GM21737 (cell line): ENCODE measurements around the gene CARD6.
A peak's percentile ranks its signal among the peaks of the same experiment; 100 is the strongest.
"Not testable (repeated sequence)": the region's sequence is repeated elsewhere in the genome, so short reads cannot be mapped to it uniquely, and the experiment has no call there.

Experiments used
- ATAC-seq: cut with Tn5 transposase; IDR thresholded peaks from one replicate; pipeline ENCODE4 v1.9.1; 2021; ENCODE audit warnings: mild to moderate bottlenecking, moderate library complexity; ENCODE audit not compliant: unreplicated experiment

CARD6 gene, protein sequence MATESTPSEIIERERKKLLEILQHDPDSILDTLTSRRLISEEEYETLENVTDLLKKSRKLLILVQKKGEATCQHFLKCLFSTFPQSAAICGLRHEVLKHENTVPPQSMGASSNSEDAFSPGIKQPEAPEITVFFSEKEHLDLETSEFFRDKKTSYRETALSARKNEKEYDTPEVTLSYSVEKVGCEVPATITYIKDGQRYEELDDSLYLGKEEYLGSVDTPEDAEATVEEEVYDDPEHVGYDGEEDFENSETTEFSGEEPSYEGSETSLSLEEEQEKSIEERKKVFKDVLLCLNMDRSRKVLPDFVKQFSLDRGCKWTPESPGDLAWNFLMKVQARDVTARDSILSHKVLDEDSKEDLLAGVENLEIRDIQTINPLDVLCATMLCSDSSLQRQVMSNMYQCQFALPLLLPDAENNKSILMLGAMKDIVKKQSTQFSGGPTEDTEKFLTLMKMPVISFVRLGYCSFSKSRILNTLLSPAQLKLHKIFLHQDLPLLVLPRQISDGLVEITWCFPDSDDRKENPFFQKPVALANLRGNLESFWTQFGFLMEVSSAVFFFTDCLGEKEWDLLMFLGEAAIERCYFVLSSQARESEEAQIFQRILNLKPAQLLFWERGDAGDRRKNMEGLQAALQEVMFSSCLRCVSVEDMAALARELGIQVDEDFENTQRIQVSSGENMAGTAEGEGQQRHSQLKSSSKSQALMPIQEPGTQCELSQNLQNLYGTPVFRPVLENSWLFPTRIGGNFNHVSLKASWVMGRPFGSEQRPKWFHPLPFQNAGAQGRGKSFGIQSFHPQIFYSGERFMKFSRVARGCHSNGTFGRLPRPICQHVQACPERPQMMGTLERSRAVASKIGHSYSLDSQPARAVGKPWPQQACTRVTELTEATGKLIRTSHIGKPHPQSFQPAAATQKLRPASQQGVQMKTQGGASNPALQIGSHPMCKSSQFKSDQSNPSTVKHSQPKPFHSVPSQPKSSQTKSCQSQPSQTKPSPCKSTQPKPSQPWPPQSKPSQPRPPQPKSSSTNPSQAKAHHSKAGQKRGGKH

DNA sequence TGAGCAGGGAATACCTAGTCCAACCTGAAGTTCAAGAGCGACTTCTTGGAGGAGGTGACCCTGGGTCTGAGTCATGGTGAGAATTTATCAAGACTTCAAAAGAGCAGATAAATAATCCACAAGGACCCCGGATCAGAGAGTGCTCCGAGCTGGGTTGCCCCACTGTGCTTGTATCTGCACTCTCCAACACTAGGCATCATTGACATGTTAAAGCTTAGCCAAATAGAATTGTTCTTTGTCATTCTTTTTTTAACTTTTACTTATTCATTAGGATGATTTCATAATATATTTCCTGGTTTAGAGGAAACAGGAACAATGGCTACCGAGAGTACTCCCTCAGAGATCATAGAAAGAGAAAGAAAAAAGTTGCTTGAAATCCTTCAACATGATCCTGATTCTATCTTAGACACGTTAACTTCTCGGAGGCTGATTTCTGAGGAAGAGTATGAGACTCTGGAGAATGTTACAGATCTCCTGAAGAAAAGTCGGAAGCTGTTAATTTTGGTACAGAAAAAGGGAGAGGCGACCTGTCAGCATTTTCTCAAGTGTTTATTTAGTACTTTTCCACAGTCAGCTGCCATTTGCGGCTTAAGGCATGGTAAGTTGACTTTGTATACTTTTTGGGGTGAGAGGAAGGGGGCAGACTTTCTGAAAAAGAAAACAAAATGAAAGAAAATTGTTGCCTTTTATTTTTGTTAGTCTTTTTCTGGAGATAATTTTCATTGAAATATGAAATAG is at the start of gene CARD6:
TSS of gene CARD6 (plus strand) at position 300 of the 738 bp plus-strand sequence. CDS start at position 316, 16 bp downstream.
- no peak for ATAC-seq

DNA sequence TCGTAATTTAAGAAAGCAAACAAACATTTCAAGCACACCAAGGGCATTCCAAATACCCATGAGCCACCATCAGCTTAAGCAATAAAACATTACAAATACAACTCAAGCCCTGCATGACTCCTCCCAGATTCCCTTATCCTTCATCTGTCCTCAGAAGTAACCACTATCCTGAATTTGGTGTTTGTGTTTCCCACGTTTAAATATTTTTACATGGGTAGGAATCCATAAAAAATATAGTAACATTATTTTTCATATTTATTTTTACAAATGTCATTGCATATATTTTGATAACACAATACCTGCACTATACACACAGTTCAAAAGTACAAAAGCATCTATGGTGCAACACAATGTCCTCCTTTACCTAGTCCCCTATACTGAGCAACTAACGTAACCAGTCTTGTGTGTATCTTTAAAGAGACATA is 49.4 kb upstream of the CARD6 start:
- no peak for ATAC-seq

DNA sequence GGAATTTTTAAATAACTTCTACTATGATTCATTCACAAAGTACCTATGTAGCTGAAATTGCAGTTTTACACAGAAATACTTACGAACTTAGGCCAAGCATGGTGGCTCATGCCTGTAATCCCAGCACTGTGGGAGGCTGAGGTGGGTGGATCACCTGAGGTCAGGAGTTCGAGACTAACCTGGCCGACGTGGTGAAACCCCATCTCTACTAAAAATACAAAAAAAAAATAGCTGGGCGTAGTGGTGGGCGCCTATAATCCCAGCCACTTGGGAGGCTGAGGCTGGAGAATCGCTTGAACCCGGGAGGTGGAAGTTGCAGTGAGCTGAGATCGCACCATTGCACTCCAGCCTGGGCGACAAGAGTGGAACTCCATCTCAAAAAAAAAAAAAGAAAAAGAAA is 48.5 kb upstream of the CARD6 start:
- ATAC-seq, result not testable (repeated sequence)

DNA sequence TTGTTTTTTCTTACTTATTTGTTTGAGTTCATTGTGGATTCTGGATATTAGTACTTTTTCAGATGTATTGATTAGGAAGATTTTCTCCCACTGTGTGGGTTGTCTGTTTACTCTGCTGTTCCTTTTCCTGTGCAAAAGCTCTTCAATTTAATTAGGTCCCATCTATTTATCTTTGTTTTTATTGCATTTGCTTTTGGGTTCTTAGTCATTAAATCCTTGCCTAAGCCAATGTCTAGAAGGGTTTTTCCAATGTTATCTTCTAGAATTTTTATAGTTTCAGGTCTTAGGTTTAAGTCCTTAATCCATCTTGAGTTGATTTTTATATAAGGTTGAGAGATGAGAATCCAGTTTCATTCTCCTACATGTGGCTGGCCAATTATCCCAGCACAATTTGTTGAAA is 46.8 kb upstream of the CARD6 start:
- ATAC-seq, result not testable (repeated sequence)

DNA sequence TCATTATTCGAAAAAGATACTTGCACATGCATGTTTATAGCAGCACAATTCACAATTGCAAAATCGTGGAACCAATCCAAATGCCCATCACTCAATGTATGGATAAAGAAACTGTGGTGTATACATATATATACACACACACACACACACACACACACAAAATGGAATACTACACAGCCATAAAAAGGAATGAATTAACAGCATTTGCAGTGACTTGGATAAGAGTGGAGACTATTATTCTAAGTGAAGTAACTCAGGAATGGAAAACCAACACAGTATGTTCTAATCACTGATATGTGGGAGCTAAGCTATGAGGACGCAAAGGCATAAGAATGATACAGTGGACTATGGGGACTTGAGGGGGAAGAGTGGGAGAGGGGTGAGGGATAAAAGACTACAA is 46.3 kb upstream of the CARD6 start:
- not testable (repeated sequence) for ATAC-seq

DNA sequence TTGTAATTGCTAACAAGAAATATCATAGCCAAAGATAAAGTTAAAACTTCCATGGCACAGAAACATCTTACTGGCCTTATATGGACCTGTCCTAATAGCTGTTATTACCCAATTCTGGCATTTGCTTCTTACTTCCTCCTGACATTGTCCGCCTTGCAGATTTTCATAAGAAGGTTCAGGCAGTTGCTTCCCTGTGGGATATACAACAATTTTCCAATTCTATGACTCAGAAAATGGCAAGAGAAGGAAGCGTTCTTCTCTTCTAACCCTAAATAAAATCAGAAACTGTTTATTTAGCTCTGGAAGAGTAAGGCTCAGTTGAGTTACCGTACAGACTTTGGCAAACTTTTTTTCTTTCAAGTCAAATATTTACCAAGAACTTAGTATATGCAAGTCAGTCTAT is 44.7 kb upstream of the CARD6 start:
- no peak for ATAC-seq

DNA sequence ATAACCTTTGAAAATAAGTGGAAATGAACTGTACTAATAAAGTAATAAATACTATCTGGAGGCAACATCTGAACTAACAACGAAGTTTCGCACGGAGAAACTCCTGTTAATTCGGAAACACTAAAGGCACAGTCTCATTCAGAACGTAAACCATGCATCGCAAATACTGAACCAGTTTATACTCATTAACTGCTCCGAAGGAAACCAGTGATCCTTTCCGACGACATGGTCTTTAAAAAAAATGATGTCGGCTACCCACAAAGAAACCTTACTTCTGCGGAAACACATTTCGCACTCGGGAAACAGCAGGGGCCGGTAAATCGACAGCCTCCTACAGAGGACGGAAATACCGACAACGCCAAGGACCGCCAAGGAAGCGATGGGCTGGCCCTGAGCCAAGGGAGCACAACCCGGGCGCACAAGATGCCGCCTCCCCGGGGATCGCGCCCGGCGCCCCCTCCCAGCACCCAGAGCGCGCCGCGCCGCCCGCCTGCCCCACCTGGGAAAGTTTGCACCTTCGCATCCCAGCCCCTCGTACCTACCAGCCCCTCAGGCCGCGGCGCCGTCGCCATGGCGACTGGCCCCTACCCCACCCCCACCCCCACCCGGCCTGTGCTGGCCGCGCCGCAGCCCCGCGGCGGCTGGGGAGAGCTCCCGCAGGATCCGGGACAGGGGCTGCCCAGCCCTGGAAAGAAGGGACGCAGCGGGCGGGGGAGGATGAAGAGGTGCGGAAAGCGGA is 43.7 kb upstream of the CARD6 start:
- ATAC-seq, result peak; percentile 43

DNA sequence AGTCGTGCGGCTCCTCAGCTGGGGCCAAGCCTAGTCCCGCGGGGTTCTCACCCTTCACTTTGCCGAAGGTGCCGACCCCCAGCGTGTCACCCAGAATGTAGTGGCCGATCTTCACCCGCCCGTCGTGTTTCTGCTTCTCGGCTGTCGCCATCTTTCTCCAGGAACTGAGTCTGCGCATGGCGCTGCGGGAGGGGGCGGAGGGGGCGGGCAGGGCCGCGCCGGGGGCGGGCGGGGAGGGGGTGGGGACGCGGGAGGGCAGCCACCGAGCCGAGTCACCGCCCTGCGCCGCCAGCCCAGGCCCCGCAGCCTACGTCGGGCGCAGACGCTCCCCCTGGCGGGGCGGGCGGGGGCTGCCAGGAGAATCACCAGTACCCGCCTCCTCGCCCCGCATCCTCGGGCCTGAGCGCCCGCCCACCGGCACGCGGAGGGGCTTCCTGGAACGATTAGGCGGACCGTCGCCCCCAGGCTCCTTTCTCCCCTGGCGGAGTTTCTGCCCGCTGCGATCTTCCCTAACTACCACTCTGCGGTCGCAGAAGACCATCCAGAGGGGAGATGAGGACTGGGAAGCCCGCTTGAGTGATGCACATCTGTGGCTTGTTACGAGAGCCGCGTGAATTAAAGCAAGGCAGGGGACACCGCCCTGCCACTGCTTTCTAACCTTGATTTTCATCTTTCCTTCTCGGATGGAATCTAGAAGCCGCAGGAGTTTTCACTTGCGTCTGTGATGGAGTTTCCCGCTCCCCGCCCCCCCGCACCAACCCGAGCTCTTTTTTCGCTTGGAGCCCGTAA is 43.0 kb upstream of the CARD6 start, which contains the start of gene PRKAA1:
TSS of gene PRKAA1 (minus strand) at position 363 of the 789 bp plus-strand sequence. CDS start at position 178, 185 bp downstream.
- peak; percentile 98 for ATAC-seq

DNA sequence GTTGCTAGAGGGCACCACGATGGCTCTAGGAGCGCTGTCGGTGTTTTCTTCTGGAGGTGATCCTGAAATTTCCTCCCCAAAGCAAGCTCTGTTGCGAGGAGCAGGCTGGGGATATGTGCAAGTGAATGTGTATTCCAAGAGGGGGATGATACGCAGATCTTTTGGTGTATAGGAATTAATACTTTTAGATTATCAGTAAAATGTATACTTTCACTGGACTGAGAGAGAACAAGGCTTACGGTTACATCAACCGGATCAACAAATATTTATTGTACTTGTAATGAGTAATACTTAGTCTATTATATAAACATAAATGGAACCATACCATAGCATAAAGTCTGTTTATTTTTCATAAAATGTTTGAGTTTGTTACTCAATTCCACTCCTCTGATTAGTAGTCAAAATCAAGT is 42.4 kb upstream of the CARD6 start:
- no peak for ATAC-seq

DNA sequence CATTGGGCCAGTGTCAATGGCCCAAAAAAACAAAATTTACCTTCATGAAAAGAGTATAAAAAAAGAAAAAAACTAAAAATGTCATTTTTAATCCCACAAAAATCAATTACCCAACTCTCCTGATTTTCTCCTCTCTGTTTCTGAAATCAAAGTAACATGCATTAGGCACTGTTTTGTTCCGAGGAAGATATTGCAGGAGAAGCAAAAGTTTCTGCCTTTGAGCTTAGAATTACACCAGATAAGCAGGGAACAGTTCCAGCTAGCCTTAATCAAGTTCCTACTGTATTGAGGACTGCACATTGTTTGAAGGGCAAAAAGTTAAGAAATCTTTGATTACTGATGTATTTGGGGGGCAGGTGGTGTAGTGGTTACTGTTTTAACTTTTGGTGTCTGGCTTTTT is 41.9 kb upstream of the CARD6 start:
- ATAC-seq, result no peak

DNA sequence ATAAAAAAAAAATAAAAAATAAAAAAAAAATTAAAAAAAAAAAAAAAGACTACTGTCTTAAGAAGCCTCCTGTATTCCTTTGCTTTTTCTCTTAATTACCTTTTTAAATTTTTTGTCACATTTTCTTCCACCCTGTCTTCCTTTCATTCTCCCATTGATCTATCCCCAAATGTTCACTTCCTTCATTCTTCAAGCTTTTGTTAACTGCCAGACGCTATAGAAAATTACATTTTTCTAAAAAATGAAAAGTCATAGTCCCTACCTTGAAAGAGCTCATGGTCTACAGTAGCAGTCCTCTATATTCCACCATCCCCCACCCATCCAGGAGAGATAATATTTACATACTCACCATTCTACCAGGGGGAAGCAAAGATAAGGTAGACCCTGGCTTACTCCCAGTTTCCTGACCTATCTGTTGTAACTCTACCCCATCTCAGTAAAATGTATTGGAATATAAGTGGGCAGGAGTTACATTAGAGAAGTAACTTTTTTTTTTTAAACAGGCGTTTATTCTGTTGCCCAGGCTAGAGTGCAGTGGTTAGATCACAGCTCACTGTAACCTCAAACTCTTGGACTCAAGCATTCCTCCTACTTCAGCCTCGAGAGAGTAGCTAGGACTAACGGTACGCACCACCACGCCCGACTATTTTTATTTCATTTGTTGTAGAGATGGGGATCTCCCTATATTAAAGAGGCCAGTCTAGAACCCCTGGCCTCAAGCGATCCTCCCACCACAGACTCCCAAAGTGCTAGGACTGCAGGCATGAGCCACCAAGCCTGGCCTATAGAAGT is 39.2 kb upstream of the CARD6 start:
- no peak for ATAC-seq

DNA sequence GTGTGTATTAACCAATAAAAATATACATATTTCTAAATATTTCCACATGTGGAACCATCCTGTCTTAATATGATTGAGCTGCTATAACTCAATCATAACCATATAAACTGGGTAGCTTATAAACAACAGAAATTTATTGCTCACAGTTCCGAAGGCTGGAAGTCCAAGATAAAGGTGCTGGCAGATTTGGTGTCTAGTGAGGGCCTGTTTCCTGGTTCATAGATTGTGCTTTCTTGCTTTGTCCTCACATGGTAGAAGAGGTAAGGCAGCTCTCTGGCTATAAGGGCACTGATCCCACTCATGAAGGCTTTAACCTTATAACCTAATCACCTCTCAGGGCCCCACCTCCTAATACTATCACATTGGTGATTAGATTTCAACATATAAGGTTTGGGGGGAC is 29.0 kb upstream of the CARD6 start:
- ATAC-seq, result no peak

DNA sequence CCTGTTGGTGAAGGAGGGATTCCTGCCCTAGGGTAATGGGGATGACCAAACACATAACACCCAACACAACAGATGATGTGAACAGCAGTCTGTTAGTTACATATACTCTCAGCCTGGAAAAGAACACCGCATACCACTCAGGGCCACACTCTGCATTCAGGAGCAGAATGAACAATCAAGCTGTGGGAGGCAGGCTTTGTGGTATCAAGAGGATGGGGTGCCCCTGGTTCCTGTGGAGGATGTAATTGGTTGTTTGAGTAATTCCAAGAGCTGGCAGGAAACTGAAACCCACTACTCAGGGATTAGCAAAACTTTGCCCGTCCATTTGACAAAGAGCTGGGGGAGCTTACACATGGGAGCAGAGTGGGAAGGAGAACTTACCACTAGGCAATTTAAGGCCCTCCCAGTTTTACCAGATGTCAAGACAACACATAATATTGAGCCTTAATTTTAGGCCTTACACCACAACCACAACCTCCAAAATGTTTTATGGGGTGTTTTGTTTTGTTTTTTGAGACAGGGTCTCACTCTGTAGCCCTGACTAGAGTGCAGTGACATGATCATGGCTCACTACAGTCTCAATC is 27.4 kb upstream of the CARD6 start:
- ATAC-seq, result no peak

DNA sequence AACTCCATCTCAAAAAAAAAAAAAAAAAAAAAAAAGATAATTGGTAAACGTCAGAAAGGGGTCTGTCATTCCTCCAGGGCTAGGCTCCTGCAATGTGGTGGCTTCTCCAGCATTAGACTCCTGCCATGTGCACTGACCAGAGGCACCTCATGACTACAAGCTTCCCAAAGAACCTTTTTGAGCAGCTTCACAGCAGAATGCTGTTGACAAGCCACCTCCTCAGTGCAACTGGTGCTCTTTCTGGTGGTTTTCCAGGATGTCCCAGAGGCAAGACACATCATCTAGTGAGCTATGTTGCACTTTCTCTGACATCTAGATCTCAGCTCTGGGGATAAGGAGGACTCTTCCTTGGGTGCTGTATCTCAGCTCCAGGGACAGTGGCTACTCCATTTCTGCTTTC is 17.7 kb upstream of the CARD6 start:
- ATAC-seq, result no peak

DNA sequence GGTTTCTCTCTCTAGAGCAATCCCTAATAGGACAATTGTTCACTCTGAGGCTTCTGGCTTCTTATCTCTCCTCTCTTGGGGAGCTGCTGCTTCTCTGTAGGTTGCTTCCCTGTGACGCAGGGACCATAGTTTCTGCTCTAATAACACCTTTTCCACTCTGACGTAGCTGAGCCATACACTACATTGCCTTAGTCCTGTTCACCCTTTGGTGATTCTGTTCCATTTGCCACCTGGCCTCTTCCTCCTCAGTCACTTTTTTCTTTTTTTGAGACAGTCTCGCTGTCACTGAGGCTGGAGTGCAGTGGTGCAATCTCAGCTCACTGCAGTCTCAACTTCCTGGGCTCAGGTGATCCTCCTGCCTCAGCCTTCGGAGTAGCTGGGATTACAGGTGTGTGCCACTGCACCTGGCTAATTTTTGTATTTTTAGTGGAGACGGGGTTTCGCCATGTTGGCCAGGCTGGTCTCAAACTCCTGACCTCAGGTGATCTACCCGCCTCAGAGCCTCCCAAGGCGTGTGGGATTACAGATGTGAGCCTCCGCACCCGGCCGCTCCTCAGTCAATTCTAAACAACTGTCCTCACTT is 15.6 kb upstream of the CARD6 start:
- ATAC-seq, result not testable (repeated sequence)

DNA sequence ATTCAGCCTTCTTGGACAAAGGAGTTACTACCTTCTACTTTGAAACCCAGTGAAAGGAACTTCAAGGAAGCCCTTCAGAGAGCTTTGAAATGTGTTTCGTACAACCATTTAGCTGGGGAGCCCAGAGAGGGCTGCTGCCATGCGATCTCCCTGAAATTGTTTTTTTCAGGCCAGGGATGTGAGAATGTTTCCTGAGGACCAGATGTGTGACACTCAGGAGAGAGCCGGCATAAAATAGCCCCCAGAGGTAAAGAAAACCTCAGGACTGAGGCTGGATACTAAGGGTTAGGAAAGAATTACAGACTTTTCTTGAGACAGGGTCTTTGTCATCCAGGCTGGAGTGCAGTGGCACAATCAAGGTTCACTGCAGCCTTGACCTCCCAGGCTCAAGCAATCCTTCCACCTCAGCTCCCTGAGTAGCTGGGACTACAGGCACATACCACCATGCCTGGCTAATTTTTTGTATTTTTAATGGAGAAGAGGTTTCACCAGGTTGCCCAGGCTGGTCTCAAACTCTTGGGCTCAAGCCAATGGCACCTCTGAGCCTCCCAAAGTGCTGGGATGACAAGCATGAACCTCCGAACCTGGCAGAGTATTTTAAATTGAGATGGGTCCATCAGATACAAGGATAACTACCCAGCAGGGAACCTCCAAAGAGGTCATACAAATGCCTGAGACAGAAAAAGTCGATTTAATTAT is 14.5 kb upstream of the CARD6 start:
- ATAC-seq, result no peak
